GM12872 (cell line): Measurements from ENCODE around the gene ARID5B.

ENCODE experiments used
- TF ChIP-seq, protein P1 (sequence below): IDR thresholded peaks from 3 replicates; pipeline ENCODE4 v1.5.1; 2011; ENCODE audit warnings: low read depth, mild to moderate bottlenecking, low read length, moderate library complexity; ENCODE audit not compliant: insufficient read depth

ARID5B gene

DNA sequence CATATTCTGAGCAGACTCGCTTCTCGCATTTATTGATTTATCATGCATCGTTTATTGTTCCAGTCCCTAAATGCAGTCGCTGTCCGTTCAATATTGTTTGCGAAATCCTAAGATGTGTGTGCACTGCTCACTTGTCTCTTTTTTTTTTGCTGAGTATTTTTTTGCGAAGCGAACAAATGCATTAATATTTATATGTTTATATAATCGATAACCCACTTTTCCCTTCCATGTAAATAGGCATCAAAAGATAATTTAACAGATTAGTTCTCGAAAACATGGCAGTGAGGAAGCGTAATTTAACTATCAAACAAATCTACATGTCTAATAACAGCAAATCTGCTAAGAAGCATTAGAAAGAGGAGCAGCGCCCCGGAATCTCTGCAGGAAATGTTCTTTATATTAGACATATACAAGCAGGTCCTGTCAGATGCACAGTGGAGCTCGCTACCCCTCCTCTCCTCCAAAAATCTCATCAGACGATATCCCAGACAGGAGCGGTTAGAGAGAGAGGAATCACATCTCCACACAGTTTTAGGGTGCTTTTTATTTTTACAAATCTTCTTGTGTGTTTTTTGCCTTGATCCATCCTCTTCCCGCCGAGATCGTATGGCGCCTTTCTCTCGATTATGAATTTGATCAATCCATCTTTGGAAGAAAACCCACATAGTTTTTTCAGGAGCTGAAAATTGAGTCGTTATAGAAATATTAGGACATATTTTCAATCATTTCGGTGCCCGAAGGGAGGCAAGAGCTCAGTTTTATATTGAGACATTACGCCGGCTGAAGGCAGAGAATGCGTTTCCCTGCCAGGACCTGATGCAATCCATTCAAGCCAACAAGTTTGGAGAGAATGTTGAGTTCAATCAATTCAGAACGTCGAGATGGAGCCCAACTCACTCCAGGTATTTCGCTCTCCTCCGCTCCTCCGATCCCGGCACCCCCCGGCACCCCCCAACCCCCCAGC lies at the start of gene ARID5B:
ARID5B (plus strand) TSS at position 871 of the 964 bp plus-strand sequence; CDS start at position 882, 11 bp downstream.
- TF ChIP-seq, protein P1, sequence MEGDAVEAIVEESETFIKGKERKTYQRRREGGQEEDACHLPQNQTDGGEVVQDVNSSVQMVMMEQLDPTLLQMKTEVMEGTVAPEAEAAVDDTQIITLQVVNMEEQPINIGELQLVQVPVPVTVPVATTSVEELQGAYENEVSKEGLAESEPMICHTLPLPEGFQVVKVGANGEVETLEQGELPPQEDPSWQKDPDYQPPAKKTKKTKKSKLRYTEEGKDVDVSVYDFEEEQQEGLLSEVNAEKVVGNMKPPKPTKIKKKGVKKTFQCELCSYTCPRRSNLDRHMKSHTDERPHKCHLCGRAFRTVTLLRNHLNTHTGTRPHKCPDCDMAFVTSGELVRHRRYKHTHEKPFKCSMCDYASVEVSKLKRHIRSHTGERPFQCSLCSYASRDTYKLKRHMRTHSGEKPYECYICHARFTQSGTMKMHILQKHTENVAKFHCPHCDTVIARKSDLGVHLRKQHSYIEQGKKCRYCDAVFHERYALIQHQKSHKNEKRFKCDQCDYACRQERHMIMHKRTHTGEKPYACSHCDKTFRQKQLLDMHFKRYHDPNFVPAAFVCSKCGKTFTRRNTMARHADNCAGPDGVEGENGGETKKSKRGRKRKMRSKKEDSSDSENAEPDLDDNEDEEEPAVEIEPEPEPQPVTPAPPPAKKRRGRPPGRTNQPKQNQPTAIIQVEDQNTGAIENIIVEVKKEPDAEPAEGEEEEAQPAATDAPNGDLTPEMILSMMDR, result no peak

GRCh38 chr10:61852261-61852660 lies 49.2 kb upstream of the ARID5B start:
- TF ChIP-seq, protein P1, result no peak

DNA sequence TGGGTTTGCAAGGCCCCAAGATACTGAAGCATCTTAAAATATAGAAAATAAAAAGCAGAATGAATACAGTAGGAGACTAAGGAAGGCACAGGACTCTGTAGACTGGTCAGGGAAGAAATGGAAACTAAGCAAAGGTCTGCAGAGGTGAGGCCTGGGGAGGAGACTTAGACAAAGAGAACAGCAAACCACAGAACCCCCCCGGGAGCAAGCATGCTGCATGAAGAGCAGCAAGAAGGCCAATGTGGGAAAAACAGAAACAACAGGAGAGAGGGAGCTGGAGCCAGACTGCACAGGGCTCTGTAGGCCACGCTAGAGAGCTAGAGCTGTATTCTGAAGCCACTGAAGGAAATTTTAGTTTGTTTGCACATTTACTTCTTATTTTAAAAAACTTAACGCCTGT lies 45.7 kb upstream of the ARID5B start:
- TF ChIP-seq, protein P1, result no peak

- TF ChIP-seq, protein P1, result no peak
These were observed 43.8 kb upstream of the ARID5B start for GRCh38 chr10:61857746-61858145.

DNA sequence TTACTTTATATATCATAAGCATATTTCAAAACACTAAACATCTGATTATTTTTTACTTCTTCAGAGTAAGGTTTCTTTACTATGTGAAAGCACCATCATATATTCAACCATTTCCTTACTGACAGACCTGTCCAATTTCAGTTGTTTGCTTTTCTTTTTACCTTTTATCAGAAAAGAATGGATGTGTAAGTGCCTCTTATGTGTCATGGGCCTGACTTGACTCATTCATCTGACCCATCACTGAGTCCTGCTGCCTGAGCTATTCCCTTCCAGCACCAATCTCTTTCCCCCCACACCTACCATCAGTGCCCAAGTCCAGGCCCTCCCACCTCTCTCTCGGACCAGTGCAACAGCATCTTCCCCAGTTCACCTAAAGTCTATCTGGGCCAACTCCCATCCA lies 41.7 kb upstream of the ARID5B start:
- TF ChIP-seq, protein P1, result no peak

DNA sequence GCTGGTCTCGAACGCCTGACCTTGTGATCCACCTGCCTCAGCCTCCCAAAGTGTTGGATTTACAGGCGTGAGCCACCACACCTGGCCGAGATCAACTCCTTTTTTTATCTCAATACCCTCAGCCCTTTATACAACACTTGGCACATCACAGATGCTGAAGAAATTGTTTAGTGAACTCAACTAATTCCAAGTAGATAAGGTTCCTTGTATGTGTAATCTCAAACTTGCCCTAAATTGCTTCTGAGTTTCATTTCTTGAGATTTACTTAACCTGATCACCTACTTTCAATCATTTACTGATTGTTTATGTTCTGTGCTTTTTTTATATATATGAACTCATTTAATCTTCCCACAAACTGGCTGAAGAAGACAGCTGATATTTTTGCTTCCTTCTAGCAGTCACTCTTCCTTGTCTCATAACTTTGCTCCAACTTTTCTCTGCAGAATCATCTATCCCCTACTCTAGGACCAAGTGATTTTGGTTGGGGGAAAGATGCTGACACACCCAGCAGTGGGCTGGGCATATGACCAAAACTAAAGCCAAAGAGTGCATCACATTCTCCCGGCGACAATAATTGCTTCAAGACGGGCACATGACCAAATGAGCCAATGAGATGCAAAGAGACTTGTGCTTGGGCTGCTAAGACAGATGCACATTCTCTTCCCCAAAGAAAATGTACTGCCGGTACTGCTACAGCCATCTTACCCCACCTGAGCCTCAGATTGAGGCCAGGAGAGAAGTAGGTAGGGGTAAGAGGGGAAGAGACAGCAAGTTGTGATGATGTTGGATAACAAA lies 40.3 kb upstream of the ARID5B start:
- TF ChIP-seq, protein P1, result no peak

DNA sequence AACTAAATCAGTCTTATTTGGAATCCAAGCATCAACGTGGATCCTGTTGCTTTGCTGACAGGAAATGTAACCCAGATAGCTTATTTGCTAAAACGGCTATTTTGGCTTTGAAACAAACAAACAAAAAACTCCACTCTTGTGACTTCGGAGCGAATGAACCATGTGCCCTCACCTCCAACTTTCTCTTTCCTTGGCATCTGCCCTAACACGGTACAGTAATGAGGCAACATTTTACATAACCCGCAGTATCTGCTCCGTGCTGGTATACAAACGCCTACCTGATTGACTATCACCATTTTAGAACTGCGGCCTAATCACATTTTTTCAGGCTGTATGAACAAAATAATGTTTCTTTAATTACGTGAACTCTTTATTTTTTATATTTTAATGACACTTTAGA lies 37.5 kb upstream of the ARID5B start:
- TF ChIP-seq, protein P1, result no peak
